ENCODE results near the gene OSBP2. TPM values are rescaled to one million over a fixed set of nuclear protein-coding genes. Genes with fewer than 3 reads are reported as not detected.

The OSBP2 gene
- total and polyA plus RNA-seq, 2 experiments from 2014 or later: 2.1 to 2.9 TPM

GRCh38 chr22:30755759-30756124 is 61.1 kb downstream of the OSBP2 start:
- no peaks in the 10 kb centered on the region for H3K9me2 ChIP-seq (ENCODE audit: insufficient read depth)
- DNase-seq (ENCODE audit: low spot score): no peak
- Mint-ChIP-seq H3K9me3 (peaks cover 18% of the 10 kb centered on the region; the same call in 2 of the 3 replicates), H3K27ac (0 out of 2 replicates have a peak overlapping the region, but pooled peaks have one; percentile 28), H3K4me1 (peaks cover 6% of the 10 kb centered on the region; the same call in 2 of the 3 replicates), H3K36me3 (ENCODE audit: low read depth) (peaks cover 9% of the 10 kb centered on the region), H3K27me3 (ENCODE audit: insufficient read depth, low read depth, poor library complexity) (no peaks in the 10 kb centered on the region), H3K4me3 (no peak overlapping the region)
- no peak overlapping the region for H2AFZ ChIP-seq
- no peaks in the 10 kb centered on the region for H4K20me1 ChIP-seq (replicated peaks; ENCODE audit: insufficient read depth)
- H3K4me1 ChIP-seq (ENCODE audit: insufficient read depth): no peaks in the 10 kb centered on the region; the same call in 1 of the 2 replicates
- no peak overlapping the region for H3K27ac ChIP-seq (ENCODE audit: low read depth)
- no peak; the same call in 2 of the 3 replicates for ATAC-seq
- no peak overlapping the region for H3K4me3 ChIP-seq
- no peaks in the 10 kb centered on the region for H3F3A ChIP-seq (replicated peaks; ENCODE audit: low read depth)
- no peaks in the 10 kb centered on the region for H3K79me2 ChIP-seq (replicated peaks; ENCODE audit: insufficient read depth)
- TF ChIP-seq POLR2AphosphoS5 (IDR thresholded peaks at IDR 0.05; ENCODE audit: low read depth): no peak
- TF ChIP-seq, protein P1, sequence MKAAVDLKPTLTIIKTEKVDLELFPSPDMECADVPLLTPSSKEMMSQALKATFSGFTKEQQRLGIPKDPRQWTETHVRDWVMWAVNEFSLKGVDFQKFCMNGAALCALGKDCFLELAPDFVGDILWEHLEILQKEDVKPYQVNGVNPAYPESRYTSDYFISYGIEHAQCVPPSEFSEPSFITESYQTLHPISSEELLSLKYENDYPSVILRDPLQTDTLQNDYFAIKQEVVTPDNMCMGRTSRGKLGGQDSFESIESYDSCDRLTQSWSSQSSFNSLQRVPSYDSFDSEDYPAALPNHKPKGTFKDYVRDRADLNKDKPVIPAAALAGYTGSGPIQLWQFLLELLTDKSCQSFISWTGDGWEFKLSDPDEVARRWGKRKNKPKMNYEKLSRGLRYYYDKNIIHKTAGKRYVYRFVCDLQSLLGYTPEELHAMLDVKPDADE (IDR thresholded peaks at IDR 0.05): no peak
- peak in 1 of 2 experiments; percentile 19; a peak in 1 of 4 replicates for TF ChIP-seq CTCF (conservative IDR thresholded peaks at IDR 0.05; ENCODE audit: low read depth in 2 of 2)
- TF ChIP-seq JUNB (IDR thresholded peaks at IDR 0.05; ENCODE audit: unreplicated experiment): no peak
- TF ChIP-seq STAT1 (IDR thresholded peaks at IDR 0.05; ENCODE audit: unreplicated experiment): no peak
- no peak for TF ChIP-seq ZNF114 (CRISPR knock-in tag; IDR thresholded peaks at IDR 0.05)
- TF ChIP-seq NANOG (IDR thresholded peaks at IDR 0.05; ENCODE audit: borderline replicate concordance): no peak
- TF ChIP-seq, protein P2, sequence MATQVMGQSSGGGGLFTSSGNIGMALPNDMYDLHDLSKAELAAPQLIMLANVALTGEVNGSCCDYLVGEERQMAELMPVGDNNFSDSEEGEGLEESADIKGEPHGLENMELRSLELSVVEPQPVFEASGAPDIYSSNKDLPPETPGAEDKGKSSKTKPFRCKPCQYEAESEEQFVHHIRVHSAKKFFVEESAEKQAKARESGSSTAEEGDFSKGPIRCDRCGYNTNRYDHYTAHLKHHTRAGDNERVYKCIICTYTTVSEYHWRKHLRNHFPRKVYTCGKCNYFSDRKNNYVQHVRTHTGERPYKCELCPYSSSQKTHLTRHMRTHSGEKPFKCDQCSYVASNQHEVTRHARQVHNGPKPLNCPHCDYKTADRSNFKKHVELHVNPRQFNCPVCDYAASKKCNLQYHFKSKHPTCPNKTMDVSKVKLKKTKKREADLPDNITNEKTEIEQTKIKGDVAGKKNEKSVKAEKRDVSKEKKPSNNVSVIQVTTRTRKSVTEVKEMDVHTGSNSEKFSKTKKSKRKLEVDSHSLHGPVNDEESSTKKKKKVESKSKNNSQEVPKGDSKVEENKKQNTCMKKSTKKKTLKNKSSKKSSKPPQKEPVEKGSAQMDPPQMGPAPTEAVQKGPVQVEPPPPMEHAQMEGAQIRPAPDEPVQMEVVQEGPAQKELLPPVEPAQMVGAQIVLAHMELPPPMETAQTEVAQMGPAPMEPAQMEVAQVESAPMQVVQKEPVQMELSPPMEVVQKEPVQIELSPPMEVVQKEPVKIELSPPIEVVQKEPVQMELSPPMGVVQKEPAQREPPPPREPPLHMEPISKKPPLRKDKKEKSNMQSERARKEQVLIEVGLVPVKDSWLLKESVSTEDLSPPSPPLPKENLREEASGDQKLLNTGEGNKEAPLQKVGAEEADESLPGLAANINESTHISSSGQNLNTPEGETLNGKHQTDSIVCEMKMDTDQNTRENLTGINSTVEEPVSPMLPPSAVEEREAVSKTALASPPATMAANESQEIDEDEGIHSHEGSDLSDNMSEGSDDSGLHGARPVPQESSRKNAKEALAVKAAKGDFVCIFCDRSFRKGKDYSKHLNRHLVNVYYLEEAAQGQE (IDR thresholded peaks at IDR 0.05; ENCODE audit: unreplicated experiment): no peak
- no peaks in the 10 kb centered on the region for H3K36me3 ChIP-seq (ENCODE audit: insufficient read depth)
- no peak overlapping the region for H3K4me2 ChIP-seq
- no peaks in the 10 kb centered on the region for H3K27me3 ChIP-seq (ENCODE audit: insufficient read depth)
